Effector memory CD8-positive, alpha-beta T cell (primary cell): ENCODE measurements around the gene TM4SF4.

Experiments used
- ATAC-seq: fragments of 150-1000 bp; cut with Tn5 transposase; replicated peaks from 2 replicates; pipeline ENCODE4 v1.10.0; 2021; ENCODE audit warnings: mild to moderate bottlenecking, moderate library complexity
- DNase-seq, 3 experiments: peaks; one replicate each; pipeline ENCODE4 v3.0.0; 2021
- H3K27ac Mint-ChIP-seq, 2 donors: one replicate each; pipeline ENCODE4 v1.8.0; 2022; ENCODE audit warnings: mild to moderate bottlenecking in 2 of 2, mixed read lengths in 2 of 2, moderate library complexity in 2 of 2
- H3K27me3 Mint-ChIP-seq, 2 donors: one replicate each; pipeline ENCODE4 v1.8.0; 2022; ENCODE audit warnings: mixed read lengths in 2 of 2
- H3K36me3 Mint-ChIP-seq: one replicate; pipeline ENCODE4 v1.8.0; 2022; ENCODE audit warnings: mild to moderate bottlenecking, moderate library complexity, mixed read lengths; ENCODE audit not compliant: insufficient read depth
- H3K4me1 Mint-ChIP-seq, 2 donors: one replicate each; pipeline ENCODE4 v1.8.0; 2022; ENCODE audit warnings: low read depth in 2 of 2, mixed read lengths in 2 of 2
- H3K4me3 Mint-ChIP-seq, 2 donors: one replicate each; pipeline ENCODE4 v1.8.0; 2022; ENCODE audit warnings: mild to moderate bottlenecking in 2 of 2, mixed read lengths in 2 of 2, moderate library complexity in 2 of 2
- H3K9me3 Mint-ChIP-seq, 2 donors: one replicate each; pipeline ENCODE4 v1.8.0; 2022; ENCODE audit warnings: mixed read lengths in 2 of 2

Gene TM4SF4

DNA sequence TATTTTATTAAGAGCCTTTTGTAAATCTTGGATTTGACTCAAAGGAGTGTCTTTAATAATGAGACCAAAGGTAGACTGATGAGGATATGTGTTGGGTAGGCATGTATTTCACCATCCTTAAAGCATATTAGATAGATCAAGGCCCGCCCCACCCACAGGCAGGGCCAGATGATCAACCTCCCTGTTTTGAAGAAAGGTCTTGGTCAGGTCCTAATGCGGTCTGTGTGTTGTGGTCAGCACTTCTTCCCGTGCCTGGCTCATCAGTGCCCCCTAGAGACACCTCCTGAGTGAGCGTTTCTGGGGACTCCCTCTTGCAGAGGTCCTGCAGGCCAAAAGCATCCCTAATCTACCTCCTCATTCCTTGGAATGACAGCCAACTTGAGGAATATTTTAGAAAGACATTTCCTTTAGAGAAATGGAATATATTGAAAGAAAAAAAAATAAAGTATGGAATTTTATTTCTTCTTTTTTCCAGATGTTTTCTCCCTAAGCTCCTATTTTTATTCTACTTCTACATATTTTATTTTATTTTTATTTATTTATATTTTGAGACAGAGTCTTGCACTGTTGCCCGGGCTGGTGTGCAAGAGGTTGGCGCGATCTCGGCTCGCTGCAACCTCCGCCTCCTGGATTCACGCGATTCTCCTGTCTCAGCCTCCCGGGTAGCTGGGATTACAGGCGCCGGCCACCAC is 6.0 kb downstream of the TM4SF4 start:
- Mint-ChIP-seq H3K4me1 (peaks cover 0 to 4% of the 10 kb centered on the region in 2 donors), H3K36me3 (no peaks in the 10 kb centered on the region), H3K27me3 (peaks cover 0 to 28% of the 10 kb centered on the region in 2 donors), H3K9me3 (no peaks in the 10 kb centered on the region), H3K27ac (no peak overlapping the region), H3K4me3 (no peak overlapping the region)
- DNase-seq (no peak), ATAC-seq (peak; percentile 24)

DNA sequence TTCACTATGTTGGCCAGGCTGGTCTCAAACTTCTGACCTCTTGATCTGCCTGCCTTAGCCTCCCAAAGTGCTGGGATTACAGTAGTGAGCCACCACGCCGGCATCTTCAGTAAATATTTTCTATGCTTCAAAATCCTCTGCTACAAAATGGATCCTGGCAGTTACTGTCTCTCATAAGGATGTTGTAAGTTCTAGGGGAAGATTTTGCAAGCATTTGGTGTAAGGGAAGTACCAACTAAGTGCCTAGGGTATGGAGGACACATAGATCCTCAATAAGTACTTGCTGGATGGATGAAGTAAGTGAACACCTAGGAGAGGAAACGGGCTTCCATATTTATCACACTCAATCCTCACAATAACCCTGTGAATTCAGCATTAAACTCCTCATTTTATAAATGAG is 6.6 kb downstream of the TM4SF4 start:
- DNase-seq, result no peak
- no peak overlapping the region for H3K4me3 Mint-ChIP-seq
- no peaks in the 10 kb centered on the region for H3K9me3 Mint-ChIP-seq
- no peak for ATAC-seq
- H3K4me1 Mint-ChIP-seq, result peaks cover 0 to 4% of the 10 kb centered on the region in 2 donors
- no peaks in the 10 kb centered on the region for H3K36me3 Mint-ChIP-seq
- peaks cover 0 to 22% of the 10 kb centered on the region in 2 donors for H3K27me3 Mint-ChIP-seq
- no peak overlapping the region for H3K27ac Mint-ChIP-seq

DNA sequence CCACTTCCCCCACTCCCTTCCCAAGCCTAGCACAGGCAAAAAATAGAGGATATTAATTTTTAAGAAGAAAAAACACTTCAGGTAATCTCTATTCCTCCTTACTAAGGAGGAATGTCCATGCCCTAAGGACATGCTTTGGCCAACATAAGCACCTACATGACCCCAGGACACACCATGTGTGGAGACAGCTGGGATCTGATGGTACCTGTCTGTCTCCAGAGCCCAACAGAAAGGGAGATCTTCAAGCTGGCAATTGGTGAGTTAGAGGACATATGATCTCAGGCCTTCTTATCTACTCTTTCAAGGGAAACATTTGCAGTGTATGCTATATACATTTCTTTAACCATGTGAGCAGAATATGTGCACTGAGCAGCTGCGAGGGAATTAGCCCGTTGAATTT is 7.0 kb downstream of the TM4SF4 start:
- no peak for ATAC-seq
- Mint-ChIP-seq H3K4me3 (no peak overlapping the region), H3K27ac (no peak overlapping the region), H3K9me3 (no peaks in the 10 kb centered on the region), H3K4me1 (peaks cover 0 to 4% of the 10 kb centered on the region in 2 donors), H3K36me3 (no peaks in the 10 kb centered on the region), H3K27me3 (peaks cover 0 to 18% of the 10 kb centered on the region in 2 donors)
- DNase-seq, result no peak

DNA sequence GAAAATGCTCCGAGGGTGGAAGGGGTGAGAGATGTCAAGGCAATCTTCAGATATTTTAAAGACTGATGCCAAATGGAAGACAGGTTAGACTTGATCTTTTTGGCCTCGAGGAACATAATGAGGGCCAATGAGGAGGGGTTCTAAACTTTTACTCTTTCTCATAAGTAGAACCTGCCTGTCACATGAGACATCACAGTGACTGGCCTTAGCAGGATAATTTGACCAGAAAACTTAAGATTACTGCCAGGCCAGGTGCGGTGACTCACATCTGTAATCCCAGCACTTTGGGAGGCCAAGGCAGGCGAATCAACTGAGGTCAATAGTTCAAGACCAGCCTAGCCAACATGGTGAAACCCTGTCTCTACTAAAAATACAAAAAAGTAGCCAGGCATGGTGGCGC is 12.2 kb downstream of the TM4SF4 start:
- Mint-ChIP-seq H3K4me1 (no peaks in the 10 kb centered on the region), H3K36me3 (no peaks in the 10 kb centered on the region), H3K4me3 (no peak overlapping the region), H3K27ac (no peak overlapping the region), H3K9me3 (no peaks in the 10 kb centered on the region), H3K27me3 (peaks cover 10 to 14% of the 10 kb centered on the region in 2 donors)
- ATAC-seq, result no peak
- no peak for DNase-seq

DNA sequence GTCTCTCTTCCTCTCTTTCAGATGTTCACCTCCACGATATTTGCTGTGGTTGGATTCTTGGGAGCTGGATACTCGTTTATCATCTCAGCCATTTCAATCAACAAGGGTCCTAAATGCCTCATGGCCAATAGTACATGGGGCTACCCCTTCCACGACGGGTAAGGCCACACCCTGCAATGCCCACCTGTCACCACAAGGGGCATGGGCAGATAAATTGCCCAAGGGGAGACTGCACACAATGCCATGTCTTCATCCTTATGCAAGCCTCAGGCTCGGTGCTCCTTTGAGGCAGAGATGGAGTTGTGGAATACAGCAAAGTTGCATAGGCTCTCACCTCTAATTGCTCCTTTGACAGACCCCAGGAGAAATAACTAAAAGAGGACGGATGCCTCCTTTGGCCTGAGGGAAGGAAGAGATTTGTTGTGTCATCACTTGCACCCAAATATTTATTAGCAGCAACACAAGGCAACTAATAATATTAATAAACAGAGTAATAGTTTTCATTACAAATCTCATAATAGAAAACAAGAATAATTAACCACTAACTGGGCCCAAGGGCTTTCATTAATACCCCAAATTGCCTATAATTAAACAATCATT is 13.2 kb downstream of the TM4SF4 start:
- no peak for ATAC-seq
- Mint-ChIP-seq H3K4me1 (no peaks in the 10 kb centered on the region), H3K9me3 (no peaks in the 10 kb centered on the region), H3K27ac (no peak overlapping the region), H3K27me3 (peaks cover 14 to 23% of the 10 kb centered on the region in 2 donors), H3K4me3 (no peak overlapping the region), H3K36me3 (no peaks in the 10 kb centered on the region)
- peak; percentile 8 to 37 (median 11) for DNase-seq

DNA sequence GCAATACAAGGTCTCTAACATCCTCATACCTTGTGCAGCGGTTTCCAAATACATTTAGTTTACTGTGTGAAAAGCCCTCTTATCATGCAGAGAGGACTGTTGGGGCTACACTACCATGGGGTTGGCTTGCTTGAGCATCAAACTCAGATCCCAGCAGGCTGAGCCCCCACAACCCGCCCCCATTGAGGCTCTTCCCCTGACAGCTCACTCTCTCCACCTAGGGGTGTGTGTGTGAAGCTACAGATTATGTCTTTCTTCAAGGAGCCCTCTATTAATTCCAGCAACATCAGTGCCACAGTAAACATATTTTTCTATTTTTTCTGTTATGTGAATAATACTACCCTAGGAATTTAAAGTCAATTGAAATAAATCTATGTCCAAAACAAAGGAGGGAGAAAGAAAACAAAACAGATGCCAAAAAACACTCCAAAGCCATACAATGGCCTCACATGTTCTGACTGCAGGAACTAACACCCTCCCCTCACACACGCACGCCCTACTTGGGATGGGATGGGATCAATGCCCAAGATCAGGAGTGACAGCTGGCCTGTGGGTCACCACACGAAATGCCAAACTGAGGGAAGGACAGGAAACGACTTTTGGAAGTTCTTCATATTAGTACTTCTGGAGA is 14.7 kb downstream of the TM4SF4 start:
- Mint-ChIP-seq H3K9me3 (no peaks in the 10 kb centered on the region), H3K4me1 (peaks cover 0 to 3% of the 10 kb centered on the region in 2 donors), H3K27ac (no peak overlapping the region), H3K4me3 (no peak overlapping the region), H3K27me3 (peaks cover 22 to 35% of the 10 kb centered on the region in 2 donors), H3K36me3 (no peaks in the 10 kb centered on the region)
- no peak for DNase-seq
- no peak for ATAC-seq

DNA sequence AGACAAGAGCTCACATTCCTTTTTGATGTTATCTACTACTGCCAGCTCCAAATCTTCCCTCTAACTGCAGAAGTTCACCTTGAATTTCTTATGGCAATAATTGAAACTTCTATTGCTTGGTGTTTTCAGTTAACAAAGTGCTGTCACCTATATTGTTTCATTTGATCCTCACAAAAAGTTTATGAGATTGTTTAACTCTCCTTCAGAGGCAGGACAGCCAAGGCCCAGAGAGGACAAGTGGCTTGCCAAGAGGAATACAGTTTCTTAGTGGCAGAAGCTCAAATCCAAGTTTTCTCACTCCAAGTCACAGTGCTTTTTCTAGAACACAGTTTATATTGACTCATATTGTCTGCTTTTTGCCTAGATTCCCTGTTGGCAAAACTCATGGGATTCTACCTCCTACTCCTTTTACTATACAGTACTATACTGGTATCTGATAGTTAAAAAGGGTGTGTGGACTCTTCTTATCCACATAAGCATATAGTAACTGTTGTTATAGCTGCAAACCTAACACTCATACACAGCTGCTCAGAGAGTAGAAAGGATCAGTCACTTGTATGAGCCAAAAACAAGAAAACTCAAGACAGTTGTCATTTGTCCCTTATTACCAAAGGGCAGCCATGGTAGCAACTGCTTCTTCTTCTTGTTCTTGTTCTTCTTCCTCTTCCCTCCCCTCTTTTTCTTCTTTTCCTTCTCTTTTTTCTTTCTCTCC is 15.9 kb downstream of the TM4SF4 start:
- Mint-ChIP-seq H3K4me3 (no peak overlapping the region), H3K27me3 (peaks cover 30 to 47% of the 10 kb centered on the region in 2 donors), H3K9me3 (no peaks in the 10 kb centered on the region), H3K4me1 (peaks cover 0 to 3% of the 10 kb centered on the region in 2 donors), H3K36me3 (no peaks in the 10 kb centered on the region), H3K27ac (no peak overlapping the region)
- DNase-seq (no peak), ATAC-seq (no peak)

DNA sequence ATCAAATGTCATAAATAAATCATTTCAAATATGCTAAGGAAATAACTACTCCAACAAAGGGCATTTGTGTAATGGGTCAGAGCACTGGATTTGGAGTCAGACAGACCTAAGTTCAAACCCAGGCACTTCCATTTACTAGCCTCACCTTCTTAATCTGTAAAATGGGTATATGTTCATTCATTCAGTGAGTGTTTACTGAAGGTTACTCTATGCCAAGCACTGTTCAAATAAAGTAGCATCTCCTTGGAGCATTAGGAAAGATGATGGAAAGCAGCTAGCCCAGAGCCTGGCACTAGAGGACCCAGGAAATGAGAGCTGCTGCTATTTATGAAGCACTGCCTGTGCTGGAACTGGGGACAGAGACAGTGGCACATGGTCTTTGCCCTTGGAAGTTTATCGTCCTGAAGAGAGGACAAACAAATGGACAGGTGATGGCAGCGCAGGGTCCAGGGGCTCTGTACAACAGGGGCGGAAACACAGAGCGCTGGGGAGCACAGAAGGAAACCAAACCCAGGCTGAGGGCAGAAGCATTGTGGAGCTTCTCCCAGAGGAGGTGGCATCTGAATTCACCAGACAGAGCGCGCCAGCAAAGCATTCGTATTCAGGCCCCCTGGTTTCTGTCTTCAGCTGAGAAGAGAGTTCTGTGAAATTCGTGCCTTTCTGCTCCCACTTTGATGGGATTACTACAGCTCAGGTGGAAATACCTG is 19.0 kb downstream of the TM4SF4 start:
- ATAC-seq (no peak), DNase-seq (no peak)
- no peaks in the 10 kb centered on the region for H3K9me3 Mint-ChIP-seq
- no peak overlapping the region for H3K27ac Mint-ChIP-seq
- no peaks in the 10 kb centered on the region for H3K36me3 Mint-ChIP-seq
- peaks cover 0 to 3% of the 10 kb centered on the region in 2 donors for H3K4me1 Mint-ChIP-seq
- peaks cover 31 to 53% of the 10 kb centered on the region in 2 donors for H3K27me3 Mint-ChIP-seq
- no peak overlapping the region for H3K4me3 Mint-ChIP-seq

DNA sequence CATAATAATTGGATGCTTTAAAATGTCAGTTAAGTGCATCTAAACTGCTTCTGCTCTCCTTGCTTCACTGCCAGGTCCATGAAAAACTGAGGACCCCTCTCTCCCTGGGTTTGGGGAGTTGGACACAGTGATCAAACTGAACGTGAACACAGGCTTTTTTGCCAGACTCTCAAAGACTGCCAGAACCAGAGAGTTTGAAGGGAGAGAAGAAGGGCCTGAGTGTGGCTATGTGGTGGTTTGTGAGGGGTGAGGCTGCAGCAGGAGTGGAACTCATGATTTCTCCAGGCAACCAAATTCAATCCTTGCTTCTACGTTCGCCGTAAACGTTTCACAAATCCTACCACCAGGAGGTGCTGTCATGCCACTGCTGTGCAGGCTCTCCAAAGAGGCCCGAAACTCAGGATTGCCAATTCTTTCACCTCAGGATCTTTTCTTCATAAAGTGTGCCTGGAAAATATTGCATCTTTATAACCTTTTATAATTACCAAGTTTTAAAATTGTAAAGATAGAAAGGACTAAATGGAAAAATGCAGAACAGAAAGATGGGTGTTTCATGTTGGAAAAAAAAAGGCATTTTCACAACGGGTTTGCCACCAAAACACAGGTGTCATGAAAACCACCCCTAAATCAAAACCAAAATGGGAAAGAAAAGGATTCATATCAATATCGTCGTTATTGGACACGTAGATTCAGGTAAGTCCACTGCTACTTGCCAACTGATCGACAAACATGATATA is 19.7 kb downstream of the TM4SF4 start:
- DNase-seq (peak in 1 of 3 experiments; percentile 16), ATAC-seq (no peak)
- Mint-ChIP-seq H3K36me3 (no peaks in the 10 kb centered on the region), H3K4me1 (peaks cover 0 to 3% of the 10 kb centered on the region in 2 donors), H3K9me3 (no peaks in the 10 kb centered on the region), H3K27me3 (peaks cover 31 to 53% of the 10 kb centered on the region in 2 donors), H3K4me3 (no peak overlapping the region), H3K27ac (no peak overlapping the region)

DNA sequence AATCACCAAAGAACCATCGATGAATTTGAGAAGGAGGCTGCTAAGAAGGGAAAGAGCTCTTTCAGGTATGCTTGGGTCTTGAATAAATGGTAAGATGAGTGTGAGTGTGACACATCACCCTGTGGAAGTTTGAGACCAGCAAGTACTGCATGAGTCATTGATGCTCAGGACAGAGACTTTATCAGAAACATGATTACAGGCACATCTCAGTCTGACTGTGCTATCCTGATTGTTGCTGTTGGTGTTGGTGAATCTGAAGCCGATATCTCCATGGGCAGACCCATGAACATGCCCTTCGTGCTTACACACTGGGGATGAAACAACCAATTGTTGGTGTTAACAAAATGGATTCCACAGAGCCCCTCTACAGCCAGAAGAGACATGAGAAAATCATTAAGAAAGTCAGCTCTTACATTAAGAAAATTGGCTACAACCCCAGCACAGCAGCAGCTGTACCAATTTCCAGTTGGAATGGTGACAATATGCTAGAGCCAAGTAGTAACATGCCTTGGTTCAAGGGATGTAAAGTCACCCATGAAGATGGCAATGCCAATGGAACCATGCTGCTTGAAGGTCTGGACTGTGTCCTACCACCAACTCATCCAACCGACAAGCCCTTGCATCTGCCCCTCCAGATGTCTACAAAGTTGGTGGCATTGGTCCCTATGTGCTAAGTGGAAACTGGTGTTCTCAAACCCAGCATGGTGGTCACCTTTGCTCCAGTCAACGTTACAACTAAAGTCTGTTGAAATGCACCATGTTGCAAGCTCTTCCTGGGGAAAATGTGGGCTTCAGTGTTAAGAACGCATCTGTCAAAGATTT is 20.5 kb downstream of the TM4SF4 start:
- ATAC-seq, result no peak
- peaks cover 0 to 3% of the 10 kb centered on the region in 2 donors for H3K4me1 Mint-ChIP-seq

DNA sequence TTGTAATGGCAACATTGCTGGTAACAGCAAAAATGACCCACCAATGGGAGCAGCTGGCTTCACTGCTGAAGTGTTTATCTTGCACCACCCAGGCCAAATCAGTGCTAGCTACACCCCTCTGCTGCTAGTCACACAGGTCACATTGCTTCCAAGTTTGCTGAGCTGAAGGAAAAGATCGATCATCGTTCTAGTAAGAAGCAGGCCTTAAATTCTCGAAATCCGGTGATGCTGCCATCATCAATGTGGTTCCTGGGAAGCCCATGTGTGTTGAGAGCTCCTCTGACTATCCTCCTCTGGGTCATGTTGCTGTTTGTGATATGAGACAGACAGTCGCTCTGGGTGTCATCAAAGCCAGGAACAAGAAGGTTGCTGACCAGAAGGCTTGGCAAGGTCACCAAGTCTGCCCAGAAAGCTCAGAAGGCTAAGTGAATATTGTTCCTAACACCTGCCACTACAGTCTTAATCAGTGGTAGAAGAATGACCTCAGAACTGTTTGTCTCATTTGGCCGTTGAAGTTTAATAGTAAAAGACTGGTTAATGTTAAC is 21.2 kb downstream of the TM4SF4 start:
- ATAC-seq (no peak), DNase-seq (no peak)
- no peaks in the 10 kb centered on the region for H3K36me3 Mint-ChIP-seq
- H3K9me3 Mint-ChIP-seq, result no peaks in the 10 kb centered on the region
- H3K4me1 Mint-ChIP-seq, result peaks cover 0 to 3% of the 10 kb centered on the region in 2 donors
- H3K4me3 Mint-ChIP-seq, result no peak overlapping the region
- H3K27me3 Mint-ChIP-seq, result peaks cover 31 to 45% of the 10 kb centered on the region in 2 donors
- no peak overlapping the region for H3K27ac Mint-ChIP-seq

More for the DNA sequence above, 20.5 kb downstream of the TM4SF4 start:
- DNase-seq, result no peak
- Mint-ChIP-seq H3K4me3 (no peak overlapping the region), H3K27ac (no peak overlapping the region), H3K9me3 (no peaks in the 10 kb centered on the region), H3K36me3 (no peaks in the 10 kb centered on the region), H3K27me3 (peaks cover 31 to 49% of the 10 kb centered on the region in 2 donors)

DNA sequence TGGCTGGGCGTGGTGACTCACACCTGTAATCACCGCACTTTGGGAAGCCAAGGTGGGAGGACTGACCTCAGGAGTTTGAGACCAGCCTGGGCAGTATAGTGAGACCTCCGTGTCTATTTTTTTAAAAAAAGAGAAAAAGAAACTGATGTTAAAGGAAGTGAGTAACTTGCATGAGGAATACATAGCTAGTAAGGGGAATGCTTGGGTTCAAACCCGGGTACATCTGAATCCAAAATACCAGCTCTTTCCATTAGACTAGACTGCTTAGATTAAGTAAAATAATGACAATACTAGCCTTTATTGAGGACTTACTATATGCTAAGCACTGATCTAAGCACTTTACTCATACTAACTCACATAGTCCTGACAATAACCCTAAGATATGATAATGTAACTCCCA is 22.4 kb downstream of the TM4SF4 start:
- ATAC-seq (no peak), DNase-seq (no peak)
- Mint-ChIP-seq H3K27ac (no peak overlapping the region), H3K4me1 (peaks cover 0 to 3% of the 10 kb centered on the region in 2 donors), H3K36me3 (no peaks in the 10 kb centered on the region), H3K9me3 (no peaks in the 10 kb centered on the region), H3K4me3 (no peak overlapping the region), H3K27me3 (peaks cover 24 to 43% of the 10 kb centered on the region in 2 donors)
